Vagina (tissue), 2 donors: ENCODE measurements around the gene LRRC8E.

Source experiments
- POLR2A ChIP-seq, 2 donors: fragments of 450-650 bp; IDR thresholded peaks; one replicate each; pipeline ENCODE4 v1.6.1; 2017; ENCODE audit warnings: antibody characterized with exemption in 2 of 2, mild to moderate bottlenecking in 2 of 2, moderate library complexity in 2 of 2
- TF ChIP-seq, protein P1 (sequence below), 3 experiments: fragments of 450-650 bp in 2 of 3; fragments of 200-600 bp in 1 of 3; sonication (generic) in 1 of 3; IDR thresholded peaks; one replicate each; pipeline ENCODE4 v1.5.1; 2017 to 2019; ENCODE audit warnings: antibody characterized with exemption in 3 of 3, mild to moderate bottlenecking in 2 of 3, moderate library complexity in 2 of 3

DNA sequence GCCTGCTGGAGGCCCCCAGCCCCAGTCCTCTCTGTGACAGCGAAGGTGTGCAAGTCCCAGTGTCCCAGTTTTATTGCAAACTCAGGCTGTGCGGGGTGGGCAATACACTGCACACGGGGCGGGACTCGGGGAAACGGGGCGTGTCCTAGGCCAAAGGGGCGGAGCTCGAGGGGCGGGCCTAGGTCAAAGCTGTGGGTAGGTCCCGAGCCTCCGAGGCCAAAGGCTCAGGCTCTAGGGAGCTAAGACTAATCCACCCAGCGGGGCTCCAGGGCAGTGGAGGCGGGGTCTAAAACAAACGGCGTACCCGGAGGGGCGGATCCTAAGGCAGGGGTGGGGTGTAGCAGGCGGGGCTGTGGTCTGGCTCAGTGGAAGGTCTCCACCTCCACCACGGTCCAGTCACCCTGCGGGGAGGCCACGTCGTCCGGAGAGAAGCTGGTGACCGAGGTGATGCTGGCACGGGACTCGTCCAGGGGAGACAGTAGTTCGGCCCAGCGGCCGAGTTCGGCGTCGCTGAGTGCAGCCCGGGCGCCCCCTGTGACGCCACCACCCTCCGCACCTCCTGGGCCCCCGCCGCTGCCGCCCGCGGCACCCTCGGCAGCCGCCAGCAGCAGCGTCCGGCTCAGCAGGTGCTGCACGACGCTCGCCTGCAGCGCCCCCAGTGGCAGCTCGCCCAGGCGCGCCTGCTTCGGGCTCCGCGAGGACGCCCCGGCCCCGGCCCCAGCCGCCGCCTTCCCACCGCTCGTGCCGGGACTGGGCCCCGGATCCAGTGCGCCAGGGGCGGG, 19.4 kb upstream of the LRRC8E start:
- TF ChIP-seq, protein P1, sequence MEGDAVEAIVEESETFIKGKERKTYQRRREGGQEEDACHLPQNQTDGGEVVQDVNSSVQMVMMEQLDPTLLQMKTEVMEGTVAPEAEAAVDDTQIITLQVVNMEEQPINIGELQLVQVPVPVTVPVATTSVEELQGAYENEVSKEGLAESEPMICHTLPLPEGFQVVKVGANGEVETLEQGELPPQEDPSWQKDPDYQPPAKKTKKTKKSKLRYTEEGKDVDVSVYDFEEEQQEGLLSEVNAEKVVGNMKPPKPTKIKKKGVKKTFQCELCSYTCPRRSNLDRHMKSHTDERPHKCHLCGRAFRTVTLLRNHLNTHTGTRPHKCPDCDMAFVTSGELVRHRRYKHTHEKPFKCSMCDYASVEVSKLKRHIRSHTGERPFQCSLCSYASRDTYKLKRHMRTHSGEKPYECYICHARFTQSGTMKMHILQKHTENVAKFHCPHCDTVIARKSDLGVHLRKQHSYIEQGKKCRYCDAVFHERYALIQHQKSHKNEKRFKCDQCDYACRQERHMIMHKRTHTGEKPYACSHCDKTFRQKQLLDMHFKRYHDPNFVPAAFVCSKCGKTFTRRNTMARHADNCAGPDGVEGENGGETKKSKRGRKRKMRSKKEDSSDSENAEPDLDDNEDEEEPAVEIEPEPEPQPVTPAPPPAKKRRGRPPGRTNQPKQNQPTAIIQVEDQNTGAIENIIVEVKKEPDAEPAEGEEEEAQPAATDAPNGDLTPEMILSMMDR (IDR thresholded peaks at IDR 0.05) = peak; percentile 9 to 59 (median 39)
- no peak for TF ChIP-seq POLR2A (IDR thresholded peaks at IDR 0.05)
